ENCODE results near the gene MSANTD2.

MSANTD2 gene

DNA sequence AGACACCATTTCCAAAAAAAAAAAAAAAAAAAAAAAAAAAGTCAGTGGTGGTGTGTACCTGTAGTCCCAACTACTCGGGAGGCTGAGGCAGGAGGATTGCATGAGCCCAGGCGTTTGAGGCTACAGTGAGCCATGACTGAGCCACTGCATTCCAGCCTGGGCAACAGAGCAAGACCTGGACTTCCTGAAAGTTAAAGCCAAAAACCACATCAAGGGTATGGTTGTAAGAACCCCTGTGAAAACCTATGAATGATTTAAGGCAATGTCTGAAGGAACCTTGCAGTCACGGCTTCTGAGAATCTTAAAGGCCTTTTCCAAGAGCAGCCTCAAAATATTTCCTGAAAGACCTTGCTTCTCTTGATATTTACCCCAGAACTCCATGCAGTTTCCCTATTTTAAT lies 30.5 kb upstream of the MSANTD2 start:
- Mint-ChIP-seq H3K4me3 (no peak overlapping the region), H3K9me3 (no peaks in the 10 kb centered on the region), H3K27me3 (ENCODE audit: low read depth) (peaks cover 23% of the 10 kb centered on the region), H3K27ac (no peak overlapping the region), H3K36me3 (ENCODE audit: low read depth) (no peaks in the 10 kb centered on the region), H3K4me1 (peaks cover 6% of the 10 kb centered on the region)
- TF ChIP-seq CTCF (IDR thresholded peaks at IDR 0.05; ENCODE audit: unreplicated experiment in 3 of 3), result no peak

DNA sequence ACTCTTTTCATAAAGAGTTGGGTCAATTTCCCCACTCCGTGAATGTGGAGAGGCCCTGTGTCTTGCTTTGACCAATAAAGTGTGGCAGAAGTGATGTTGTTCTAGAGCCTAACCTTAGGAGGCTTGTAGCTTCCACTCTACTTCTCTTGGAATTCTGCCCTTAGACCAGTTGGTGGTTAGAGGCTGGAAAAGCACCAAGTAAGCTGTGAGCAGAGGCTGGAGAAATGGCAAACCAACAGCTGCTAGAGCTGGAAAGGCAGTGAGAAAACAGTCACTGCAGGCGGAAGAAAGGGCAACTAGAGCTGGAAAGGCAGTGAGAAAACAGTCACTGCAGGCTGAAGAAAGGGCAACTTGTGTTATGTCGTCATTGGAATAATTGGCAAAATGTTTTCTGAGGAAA lies 29.8 kb upstream of the MSANTD2 start:
- H3K9me3 Mint-ChIP-seq, result no peaks in the 10 kb centered on the region
- no peak overlapping the region for H3K4me3 Mint-ChIP-seq
- H3K36me3 Mint-ChIP-seq (ENCODE audit: low read depth), result no peaks in the 10 kb centered on the region
- H3K4me1 Mint-ChIP-seq, result peaks cover 6% of the 10 kb centered on the region
- H3K27ac Mint-ChIP-seq, result no peak overlapping the region
- peaks cover 21% of the 10 kb centered on the region for H3K27me3 Mint-ChIP-seq (ENCODE audit: low read depth)
- no peak for TF ChIP-seq CTCF (IDR thresholded peaks at IDR 0.05; ENCODE audit: unreplicated experiment in 3 of 3)

DNA sequence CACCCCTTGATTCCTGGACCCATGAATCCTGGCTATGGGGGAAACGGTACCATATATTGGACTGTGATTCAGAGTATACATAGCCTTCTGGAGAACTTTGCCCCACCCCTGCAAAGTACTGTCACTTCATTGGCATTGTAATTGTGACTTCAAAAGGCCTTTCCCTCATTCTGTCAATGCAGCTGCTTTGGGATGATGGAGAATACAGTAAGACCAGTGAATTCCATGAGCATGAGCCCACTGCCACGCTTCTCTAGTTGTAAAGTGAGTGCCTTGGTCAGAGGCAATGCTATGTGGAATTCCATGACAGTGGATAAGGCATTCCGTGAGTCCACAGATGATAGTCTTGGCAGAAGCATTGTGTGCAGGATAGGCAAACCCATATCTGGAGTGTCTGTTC lies 25.7 kb upstream of the MSANTD2 start:
- H3K27me3 Mint-ChIP-seq (ENCODE audit: low read depth), result peaks cover 14% of the 10 kb centered on the region
- no peaks in the 10 kb centered on the region for H3K36me3 Mint-ChIP-seq (ENCODE audit: low read depth)
- H3K9me3 Mint-ChIP-seq, result no peaks in the 10 kb centered on the region
- no peak overlapping the region for H3K27ac Mint-ChIP-seq
- no peak overlapping the region for H3K4me3 Mint-ChIP-seq
- TF ChIP-seq CTCF (IDR thresholded peaks at IDR 0.05; ENCODE audit: unreplicated experiment in 3 of 3), result no peak
- H3K4me1 Mint-ChIP-seq, result peaks cover 6% of the 10 kb centered on the region

DNA sequence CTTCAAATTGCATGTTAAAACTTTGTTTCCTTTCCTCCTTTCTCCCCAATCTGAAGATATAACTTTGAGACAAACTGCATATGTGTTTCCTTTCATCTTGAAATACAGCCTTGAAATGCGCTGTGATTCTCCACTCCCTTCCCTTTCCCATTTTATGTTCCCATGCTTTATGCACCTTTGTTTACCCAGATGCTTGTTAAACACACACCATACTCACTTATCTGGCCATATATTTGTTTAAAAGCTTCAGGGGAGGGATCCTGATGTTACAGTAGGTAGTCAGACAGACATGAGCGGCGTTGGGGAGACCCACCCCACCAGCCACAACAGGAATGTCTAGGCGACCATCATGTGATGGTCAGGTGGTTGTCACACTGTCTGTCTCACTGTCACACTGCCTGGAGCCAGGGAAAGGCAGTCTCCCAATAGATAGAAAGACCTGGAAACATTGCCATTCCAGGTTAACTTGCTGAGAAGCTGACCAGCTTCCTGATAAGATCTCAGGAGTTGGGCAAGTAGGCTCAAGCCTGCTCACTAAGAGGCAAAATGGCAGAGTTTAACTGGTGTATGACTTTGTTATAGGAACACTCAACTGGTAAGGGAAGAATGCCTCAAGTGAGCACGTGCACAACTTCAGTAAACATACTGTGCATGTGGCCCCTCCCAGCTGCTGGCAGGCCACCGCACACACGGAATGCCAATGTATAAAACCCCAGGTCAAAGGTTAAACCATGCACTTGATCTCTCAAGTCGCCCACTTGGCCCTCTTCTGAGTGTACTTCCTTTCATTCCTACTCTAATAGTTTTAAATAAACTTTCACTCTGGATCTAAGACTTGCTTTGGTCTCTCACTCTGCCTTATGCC lies 23.5 kb upstream of the MSANTD2 start:
- Mint-ChIP-seq H3K27ac (no peak overlapping the region), H3K27me3 (ENCODE audit: low read depth) (peaks cover 17% of the 10 kb centered on the region), H3K4me1 (no peaks in the 10 kb centered on the region), H3K9me3 (no peaks in the 10 kb centered on the region), H3K36me3 (ENCODE audit: low read depth) (no peaks in the 10 kb centered on the region), H3K4me3 (no peak overlapping the region)
- no peak for TF ChIP-seq CTCF (IDR thresholded peaks at IDR 0.05; ENCODE audit: unreplicated experiment in 3 of 3)

DNA sequence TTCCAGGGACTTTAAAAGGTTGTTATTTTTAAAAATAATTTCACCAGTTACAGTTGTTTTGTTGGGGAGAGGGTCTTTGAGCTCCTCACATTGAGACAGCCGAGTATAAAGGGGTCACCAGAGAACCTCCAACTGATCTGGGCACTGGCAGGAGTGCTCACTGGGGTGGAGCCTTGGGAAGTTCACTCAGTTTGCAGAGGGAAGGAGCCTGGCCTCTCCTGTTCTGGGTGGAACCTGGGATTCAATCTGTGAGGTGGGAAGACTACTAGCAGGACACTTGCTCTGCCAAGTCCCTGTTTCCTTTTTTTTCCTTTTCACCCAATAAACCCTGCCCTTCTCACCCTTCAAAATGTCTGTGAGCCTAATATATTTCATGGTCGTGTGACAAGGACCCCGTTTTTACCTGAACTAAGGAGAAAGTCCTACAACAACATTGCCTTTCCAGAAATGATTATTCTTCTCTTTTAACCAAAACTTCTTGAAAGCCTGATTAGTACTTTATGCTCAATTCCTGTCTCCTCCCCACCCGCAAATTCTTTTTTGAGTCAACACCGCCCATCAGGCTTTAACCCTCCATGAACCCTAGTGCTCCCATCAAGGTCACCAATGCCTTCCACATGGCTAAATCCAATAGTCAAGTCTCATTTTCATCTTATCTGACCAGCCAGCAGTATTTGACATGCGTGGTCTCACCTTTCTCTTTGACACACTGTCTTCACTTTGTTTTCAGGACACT lies 22.0 kb upstream of the MSANTD2 start:
- Mint-ChIP-seq H3K27ac (no peak overlapping the region), H3K4me3 (no peak overlapping the region), H3K27me3 (ENCODE audit: low read depth) (peaks cover 23% of the 10 kb centered on the region), H3K36me3 (ENCODE audit: low read depth) (no peaks in the 10 kb centered on the region), H3K9me3 (no peaks in the 10 kb centered on the region), H3K4me1 (no peaks in the 10 kb centered on the region)
- TF ChIP-seq CTCF (IDR thresholded peaks at IDR 0.05; ENCODE audit: unreplicated experiment in 3 of 3), result no peak
